Measurements from ENCODE around the gene CALML3.

DNA sequence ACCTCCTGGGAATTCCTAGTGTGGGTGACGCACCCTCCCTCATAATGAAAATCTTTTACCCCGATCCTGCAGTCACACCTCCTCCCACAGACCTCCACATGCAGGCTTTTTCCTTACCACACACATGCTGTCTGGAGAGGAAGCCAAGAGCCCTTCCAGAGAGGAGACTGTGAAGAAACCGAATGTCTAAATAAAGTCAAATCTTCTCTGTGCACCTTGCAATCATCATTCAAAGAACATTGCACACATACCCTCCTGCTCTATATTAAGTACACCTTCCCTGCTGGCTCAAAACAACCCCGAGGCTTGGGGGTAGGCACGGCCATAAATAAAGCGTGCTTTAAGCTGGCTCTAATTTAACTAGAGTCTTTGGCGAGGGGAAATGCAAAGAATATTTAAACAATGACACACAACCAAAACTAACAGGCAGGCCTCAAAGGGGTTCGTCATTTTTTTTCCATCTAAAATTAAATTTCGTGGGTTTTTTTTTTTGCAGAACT is 34.9 kb downstream of the CALML3 start:
- TF ChIP-seq, protein P1, sequence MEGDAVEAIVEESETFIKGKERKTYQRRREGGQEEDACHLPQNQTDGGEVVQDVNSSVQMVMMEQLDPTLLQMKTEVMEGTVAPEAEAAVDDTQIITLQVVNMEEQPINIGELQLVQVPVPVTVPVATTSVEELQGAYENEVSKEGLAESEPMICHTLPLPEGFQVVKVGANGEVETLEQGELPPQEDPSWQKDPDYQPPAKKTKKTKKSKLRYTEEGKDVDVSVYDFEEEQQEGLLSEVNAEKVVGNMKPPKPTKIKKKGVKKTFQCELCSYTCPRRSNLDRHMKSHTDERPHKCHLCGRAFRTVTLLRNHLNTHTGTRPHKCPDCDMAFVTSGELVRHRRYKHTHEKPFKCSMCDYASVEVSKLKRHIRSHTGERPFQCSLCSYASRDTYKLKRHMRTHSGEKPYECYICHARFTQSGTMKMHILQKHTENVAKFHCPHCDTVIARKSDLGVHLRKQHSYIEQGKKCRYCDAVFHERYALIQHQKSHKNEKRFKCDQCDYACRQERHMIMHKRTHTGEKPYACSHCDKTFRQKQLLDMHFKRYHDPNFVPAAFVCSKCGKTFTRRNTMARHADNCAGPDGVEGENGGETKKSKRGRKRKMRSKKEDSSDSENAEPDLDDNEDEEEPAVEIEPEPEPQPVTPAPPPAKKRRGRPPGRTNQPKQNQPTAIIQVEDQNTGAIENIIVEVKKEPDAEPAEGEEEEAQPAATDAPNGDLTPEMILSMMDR (IDR thresholded peaks at IDR 0.05; ENCODE audit: insufficient read depth, low read depth, low read length) = no peak
- no peak for TF ChIP-seq EZH2 (IDR thresholded peaks at IDR 0.05; ENCODE audit: insufficient read depth, low read length)
